ENCODE data around the gene RIMKLA. TPM values are rescaled to one million over a fixed set of nuclear protein-coding genes. Genes with fewer than 3 reads are reported as not detected.

The RIMKLA gene
- total and polyA plus RNA-seq, 10 of the 15 experiments (the other 5 are each of a cell fraction or from before 2014, with no cell fraction given) = 0.01 to 0.52 (median 0.08) TPM

- TF ChIP-seq, protein P1, sequence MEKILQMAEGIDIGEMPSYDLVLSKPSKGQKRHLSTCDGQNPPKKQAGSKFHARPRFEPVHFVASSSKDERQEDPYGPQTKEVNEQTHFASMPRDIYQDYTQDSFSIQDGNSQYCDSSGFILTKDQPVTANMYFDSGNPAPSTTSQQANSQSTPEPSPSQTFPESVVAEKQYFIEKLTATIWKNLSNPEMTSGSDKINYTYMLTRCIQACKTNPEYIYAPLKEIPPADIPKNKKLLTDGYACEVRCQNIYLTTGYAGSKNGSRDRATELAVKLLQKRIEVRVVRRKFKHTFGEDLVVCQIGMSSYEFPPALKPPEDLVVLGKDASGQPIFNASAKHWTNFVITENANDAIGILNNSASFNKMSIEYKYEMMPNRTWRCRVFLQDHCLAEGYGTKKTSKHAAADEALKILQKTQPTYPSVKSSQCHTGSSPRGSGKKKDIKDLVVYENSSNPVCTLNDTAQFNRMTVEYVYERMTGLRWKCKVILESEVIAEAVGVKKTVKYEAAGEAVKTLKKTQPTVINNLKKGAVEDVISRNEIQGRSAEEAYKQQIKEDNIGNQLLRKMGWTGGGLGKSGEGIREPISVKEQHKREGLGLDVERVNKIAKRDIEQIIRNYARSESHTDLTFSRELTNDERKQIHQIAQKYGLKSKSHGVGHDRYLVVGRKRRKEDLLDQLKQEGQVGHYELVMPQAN (conservative IDR thresholded peaks at IDR 0.05) = peak; percentile 76
- TF ChIP-seq RFX5 (IDR thresholded peaks at IDR 0.05; ENCODE audit: low read depth, low read length) (peak; percentile 60; the same call in 1 of the 2 replicates), IKZF1 (conservative IDR thresholded peaks at IDR 0.05) (peak; percentile 53), IRF3 (IDR thresholded peaks at IDR 0.05) (peak; percentile 69; the same call in 1 of the 2 replicates), CEBPB (IDR thresholded peaks at IDR 0.05; ENCODE audit: borderline replicate concordance in 1 of 2, low read depth in 2 of 2, low read length in 2 of 2) (no peak), HDAC6 (IDR thresholded peaks at IDR 0.05; ENCODE audit: unreplicated experiment) (no peak), BCL11A (IDR thresholded peaks at IDR 0.05; ENCODE audit: low read depth, low read length) (no peak), NBN (IDR thresholded peaks at IDR 0.05) (no peak), TARDBP (IDR thresholded peaks at IDR 0.05; ENCODE audit: borderline replicate concordance) (no peak), NFYA (IDR thresholded peaks at IDR 0.05; ENCODE audit: borderline replicate concordance, low read depth, low read length) (no peak), EED (IDR thresholded peaks at IDR 0.05; ENCODE audit: low read depth) (no peak), CREM (IDR thresholded peaks at IDR 0.05; ENCODE audit: low read depth) (peak; percentile 76), ZSCAN29 (IDR thresholded peaks at IDR 0.05) (no peak), HDGF (IDR thresholded peaks at IDR 0.05) (no peak), SIX5 (IDR thresholded peaks at IDR 0.05; ENCODE audit: low read depth, low read length, severe bottlenecking) (no peak), MLLT1 (IDR thresholded peaks at IDR 0.05) (0 out of 2 replicates have a peak, but pooled peaks have one; percentile 46), BACH1 (IDR thresholded peaks at IDR 0.05; ENCODE audit: borderline replicate concordance) (no peak; the same call in 1 of the 2 replicates), EZH2 (IDR thresholded peaks at IDR 0.05; ENCODE audit: borderline replicate concordance, control insufficient read depth, low read depth, low read length) (no peak), NFIC (IDR thresholded peaks at IDR 0.05; ENCODE audit: low read depth, low read length) (no peak), SMAD1 (IDR thresholded peaks at IDR 0.05; ENCODE audit: low read depth, partially characterized antibody) (no peak), ZNF217 (IDR thresholded peaks at IDR 0.05) (no peak)
- TF ChIP-seq, protein P2, sequence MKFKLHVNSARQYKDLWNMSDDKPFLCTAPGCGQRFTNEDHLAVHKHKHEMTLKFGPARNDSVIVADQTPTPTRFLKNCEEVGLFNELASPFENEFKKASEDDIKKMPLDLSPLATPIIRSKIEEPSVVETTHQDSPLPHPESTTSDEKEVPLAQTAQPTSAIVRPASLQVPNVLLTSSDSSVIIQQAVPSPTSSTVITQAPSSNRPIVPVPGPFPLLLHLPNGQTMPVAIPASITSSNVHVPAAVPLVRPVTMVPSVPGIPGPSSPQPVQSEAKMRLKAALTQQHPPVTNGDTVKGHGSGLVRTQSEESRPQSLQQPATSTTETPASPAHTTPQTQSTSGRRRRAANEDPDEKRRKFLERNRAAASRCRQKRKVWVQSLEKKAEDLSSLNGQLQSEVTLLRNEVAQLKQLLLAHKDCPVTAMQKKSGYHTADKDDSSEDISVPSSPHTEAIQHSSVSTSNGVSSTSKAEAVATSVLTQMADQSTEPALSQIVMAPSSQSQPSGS (IDR thresholded peaks at IDR 0.05; ENCODE audit: low read length) = no peak
Observed at GRCh38 chr1:42462828-42463763, 82.5 kb downstream of the RIMKLA start, which contains the start of gene CCDC30 (continued).

Measured in GM12878 (cell line).